Neural cell (in vitro differentiated cells): ENCODE measurements around the gene ELK4. TPM values are rescaled to one million over a fixed set of nuclear protein-coding genes. Genes with fewer than 3 reads are reported as not detected.

ENCODE experiments used
- H2AFZ ChIP-seq: fragments of 200-600, 300-800 bp; sonication (generic), shearing (Covaris generic); 2 replicates; pipeline ENCODE4 v1.6.0; 2014; ENCODE audit warnings: low read depth, mild to moderate bottlenecking, antibody characterized with exemption, low read length, moderate library complexity
- H3F3A ChIP-seq: fragments of 200-600 bp; shearing (Covaris generic); 2 replicates; pipeline ENCODE4 v1.6.1; 2016; ENCODE audit warnings: mild to moderate bottlenecking, moderate library complexity, mixed read lengths, antibody characterized with exemption, low read length; ENCODE audit not compliant: insufficient read depth, poor library complexity, severe bottlenecking
- H3K27ac ChIP-seq: fragments of 200-600, 300-800 bp; sonication (generic), shearing (Covaris generic); 2 replicates; pipeline ENCODE4 v1.5.1; 2014; ENCODE audit warnings: mild to moderate bottlenecking, low read length, moderate library complexity
- H3K27me3 ChIP-seq: fragments of 300-800, 200-600 bp; sonication (generic), shearing (Covaris generic); 2 replicates; pipeline ENCODE4 v1.6.0; 2014; ENCODE audit warnings: mild to moderate bottlenecking, low read depth, low read length, moderate library complexity; ENCODE audit not compliant: insufficient read depth
- H3K36me3 ChIP-seq: fragments of 300-800, 200-600 bp; sonication (generic), shearing (Covaris generic); 2 replicates; pipeline ENCODE4 v1.5.1; 2014; ENCODE audit warnings: mild to moderate bottlenecking, antibody characterized with exemption, low read length, moderate library complexity; ENCODE audit not compliant: insufficient read depth
- H3K4me2 ChIP-seq: fragments of 300-800, 200-600 bp; sonication (generic), shearing (Covaris generic); 2 replicates; pipeline ENCODE4 v1.6.0; 2014; ENCODE audit warnings: mild to moderate bottlenecking, low read length
- H3K4me3 ChIP-seq: fragments of 300-800, 200-600 bp; sonication (generic), shearing (Covaris generic); 2 replicates; pipeline ENCODE4 v1.5.1; 2014; ENCODE audit warnings: mild to moderate bottlenecking, low read length, moderate library complexity
- H3K79me2 ChIP-seq: fragments of 200-600 bp; shearing (Covaris generic); replicated peaks from 2 replicates; pipeline ENCODE4 v1.6.0; 2014; ENCODE audit warnings: mild to moderate bottlenecking, low read length, moderate library complexity; ENCODE audit not compliant: insufficient read depth
- H3K9ac ChIP-seq: fragments of 300-800, 200-600 bp; sonication (generic), shearing (Covaris generic); 2 replicates; pipeline ENCODE4 v1.6.1; 2016; ENCODE audit warnings: mild to moderate bottlenecking, low read length, mixed read lengths
- H3K9me2 ChIP-seq: fragments of 200-600 bp; shearing (Covaris generic); 2 replicates; pipeline ENCODE4 v1.6.1; 2016; ENCODE audit warnings: mild to moderate bottlenecking, low read length, mixed read lengths; ENCODE audit not compliant: insufficient read depth
- H3K9me3 ChIP-seq: fragments of 200-600, 300-800 bp; sonication (generic), shearing (Covaris generic); 2 replicates; pipeline ENCODE4 v1.6.1; 2016; ENCODE audit warnings: mild to moderate bottlenecking, mixed run types, low read length, moderate library complexity, mixed read lengths
- H4K20me1 ChIP-seq: fragments of 200-600 bp; shearing (Covaris generic); 2 replicates; pipeline ENCODE4 v1.6.1; 2016; ENCODE audit warnings: mild to moderate bottlenecking, mixed run types; ENCODE audit not compliant: insufficient read depth
- EP300 ChIP-seq: fragments of 450-650 bp; conservative IDR thresholded peaks from 2 replicates; pipeline ENCODE4 v1.6.1; 2014; ENCODE audit warnings: antibody characterized with exemption, mild to moderate bottlenecking, moderate library complexity; ENCODE audit not compliant: poor library complexity, severe bottlenecking
- EZH2 ChIP-seq: fragments of 200-600, 300-800 bp; shearing (Covaris generic), sonication (generic); IDR thresholded peaks from 2 replicates; pipeline ENCODE4 v1.6.1; 2014; ENCODE audit warnings: antibody characterized with exemption, low read length, borderline replicate concordance, mild to moderate bottlenecking; ENCODE audit not compliant: insufficient read depth, poor library complexity, severe bottlenecking
- MXI1 ChIP-seq: fragments of 450-650 bp; conservative IDR thresholded peaks from 2 replicates; pipeline ENCODE4 v1.6.1; 2014; ENCODE audit warnings: antibody characterized with exemption, mild to moderate bottlenecking; ENCODE audit not compliant: poor library complexity, severe bottlenecking
- POLR2AphosphoS5 ChIP-seq: IDR thresholded peaks from 2 replicates; pipeline ENCODE4 v1.6.1; 2012
- RAD21 ChIP-seq: fragments of 450-650 bp; conservative IDR thresholded peaks from 2 replicates; pipeline ENCODE4 v1.6.1; 2014; ENCODE audit warnings: antibody characterized with exemption, mild to moderate bottlenecking, moderate library complexity
- REST ChIP-seq: IDR thresholded peaks from 2 replicates; pipeline ENCODE4 v1.6.1; 2012; ENCODE audit warnings: borderline replicate concordance
- SMC3 ChIP-seq: fragments of 450-650 bp; conservative IDR thresholded peaks from 2 replicates; pipeline ENCODE4 v1.6.1; 2014; ENCODE audit warnings: antibody characterized with exemption, mild to moderate bottlenecking, moderate library complexity; ENCODE audit not compliant: poor library complexity
- TAF1 ChIP-seq: IDR thresholded peaks from 2 replicates; pipeline ENCODE4 v1.6.1; 2012; ENCODE audit warnings: low read depth
- polyA plus RNA-seq: library from polyadenylated mRNA; depleted of rRNA; stranded (reverse); fragments of >200 nt; gene quantifications from 2 replicates; pipeline ENCODE4 v1.2.3, GENCODE V29; 2014
- TF ChIP-seq, protein P1 (sequence below): fragments of 450-650 bp; IDR thresholded peaks from 2 replicates; pipeline ENCODE4 v1.5.1; 2014; ENCODE audit warnings: antibody characterized with exemption, mild to moderate bottlenecking, moderate library complexity; ENCODE audit not compliant: poor library complexity, severe bottlenecking

ELK4 gene
- polyA plus RNA-seq, 1 donor from 2014 or later, result 10.0 TPM

DNA sequence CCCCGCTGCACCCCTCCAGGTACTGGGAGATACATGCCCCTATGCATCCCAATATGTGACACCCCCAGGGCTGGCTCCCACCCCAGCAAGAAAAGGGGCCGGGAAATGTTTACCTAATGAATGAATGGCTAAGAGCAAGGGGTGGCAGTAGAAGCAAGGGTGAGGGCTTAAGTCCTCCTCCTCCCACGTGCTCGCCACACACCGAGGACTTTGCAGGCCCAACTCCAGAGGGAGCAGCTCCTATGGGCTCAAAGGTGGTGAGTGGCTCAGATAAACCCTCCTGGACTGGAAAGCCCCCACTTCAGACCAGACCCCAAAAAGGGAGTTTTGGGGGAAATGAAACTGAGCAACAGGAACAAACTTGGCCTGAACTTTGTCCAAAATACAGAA, 37.1 kb upstream of the ELK4 start:
- no peak overlapping the region for H3K27ac ChIP-seq
- no peak overlapping the region for H3K4me3 ChIP-seq
- no peaks in the 10 kb centered on the region for H3K27me3 ChIP-seq
- no peak overlapping the region for H2AFZ ChIP-seq
- H3K9me2 ChIP-seq, result no peaks in the 10 kb centered on the region
- H3K36me3 ChIP-seq, result no peaks in the 10 kb centered on the region
- H3K79me2 ChIP-seq, result peaks cover 3% of the 10 kb centered on the region
- no peaks in the 10 kb centered on the region for H3K9me3 ChIP-seq
- TF ChIP-seq SMC3 (no peak), REST (no peak), EP300 (no peak), MXI1 (no peak), EZH2 (no peak), RAD21 (no peak), POLR2AphosphoS5 (no peak), TAF1 (no peak)
- TF ChIP-seq, protein P1, sequence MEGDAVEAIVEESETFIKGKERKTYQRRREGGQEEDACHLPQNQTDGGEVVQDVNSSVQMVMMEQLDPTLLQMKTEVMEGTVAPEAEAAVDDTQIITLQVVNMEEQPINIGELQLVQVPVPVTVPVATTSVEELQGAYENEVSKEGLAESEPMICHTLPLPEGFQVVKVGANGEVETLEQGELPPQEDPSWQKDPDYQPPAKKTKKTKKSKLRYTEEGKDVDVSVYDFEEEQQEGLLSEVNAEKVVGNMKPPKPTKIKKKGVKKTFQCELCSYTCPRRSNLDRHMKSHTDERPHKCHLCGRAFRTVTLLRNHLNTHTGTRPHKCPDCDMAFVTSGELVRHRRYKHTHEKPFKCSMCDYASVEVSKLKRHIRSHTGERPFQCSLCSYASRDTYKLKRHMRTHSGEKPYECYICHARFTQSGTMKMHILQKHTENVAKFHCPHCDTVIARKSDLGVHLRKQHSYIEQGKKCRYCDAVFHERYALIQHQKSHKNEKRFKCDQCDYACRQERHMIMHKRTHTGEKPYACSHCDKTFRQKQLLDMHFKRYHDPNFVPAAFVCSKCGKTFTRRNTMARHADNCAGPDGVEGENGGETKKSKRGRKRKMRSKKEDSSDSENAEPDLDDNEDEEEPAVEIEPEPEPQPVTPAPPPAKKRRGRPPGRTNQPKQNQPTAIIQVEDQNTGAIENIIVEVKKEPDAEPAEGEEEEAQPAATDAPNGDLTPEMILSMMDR, result no peak
- no peak overlapping the region for H3K9ac ChIP-seq
- H3K4me2 ChIP-seq, result no peak overlapping the region
- peaks cover 5% of the 10 kb centered on the region for H3F3A ChIP-seq
- H4K20me1 ChIP-seq, result no peaks in the 10 kb centered on the region

GRCh38 chr1:205667909-205668643, 36.3 kb upstream of the ELK4 start:
- no peaks in the 10 kb centered on the region for H4K20me1 ChIP-seq
- H3K9me3 ChIP-seq, result no peaks in the 10 kb centered on the region
- no peak overlapping the region for H3K27ac ChIP-seq
- peaks cover 5% of the 10 kb centered on the region for H3F3A ChIP-seq
- no peaks in the 10 kb centered on the region for H3K9me2 ChIP-seq
- no peak overlapping the region for H3K9ac ChIP-seq
- no peak overlapping the region for H2AFZ ChIP-seq
- H3K79me2 ChIP-seq, result peaks cover 3% of the 10 kb centered on the region
- TF ChIP-seq MXI1, result no peak
- no peak for TF ChIP-seq SMC3
- TF ChIP-seq, protein P1, result no peak
- TF ChIP-seq RAD21, result no peak
- TF ChIP-seq TAF1, result no peak
- no peak for TF ChIP-seq EP300
- no peak for TF ChIP-seq EZH2
- TF ChIP-seq POLR2AphosphoS5, result no peak
- no peak overlapping the region for H3K4me2 ChIP-seq
- H3K4me3 ChIP-seq, result no peak overlapping the region
- H3K27me3 ChIP-seq, result no peaks in the 10 kb centered on the region
- no peaks in the 10 kb centered on the region for H3K36me3 ChIP-seq
